Esophagus squamous epithelium (tissue), 5 donors: ENCODE results near the gene GAMT. TPM values are rescaled to one million over a fixed set of nuclear protein-coding genes. Genes with fewer than 3 reads are reported as not detected.

Experiments
- DNase-seq: peaks from one replicate; lab custom pipeline; 2025; lab: John Stamatoyannopoulos, UW
- H3K27ac ChIP-seq, 4 donors: fragments of 200-600 bp; sonication (generic); one replicate each; pipeline ENCODE4 v1.5.1; 2016 to 2019; ENCODE audit warnings: mild to moderate bottlenecking in 1 of 4
- H3K27me3 ChIP-seq, 4 donors: fragments of 200-600 bp; sonication (generic); 1 replicate in 3 of 4; 2 replicates in 1 of 4; pipeline versions ENCODE4 v1.5.1 to v1.6.0; 2017 to 2021; ENCODE audit warnings: antibody characterized with exemption in 1 of 4
- H3K36me3 ChIP-seq, 3 donors: fragments of 200-600 bp; sonication (generic); one replicate each; pipeline ENCODE4 v1.5.1; 2016 to 2019
- H3K4me1 ChIP-seq, 3 donors: fragments of 200-600 bp; sonication (generic); one replicate each; pipeline ENCODE4 v1.5.1; 2017 to 2019
- H3K4me3 ChIP-seq, 4 donors: fragments of 200-600 bp; sonication (generic); 1 replicate in 3 of 4; 2 replicates in 1 of 4; pipeline ENCODE4 v1.5.1; 2016 to 2019; ENCODE audit warnings: mild to moderate bottlenecking in 2 of 4, moderate library complexity in 1 of 4
- H3K9me3 ChIP-seq, 3 donors: fragments of 200-600 bp; sonication (generic); one replicate each; pipeline ENCODE4 v1.5.1; 2016 to 2019
- CTCF ChIP-seq, 6 experiments: fragments of 450-650 bp in 4 of 6; fragments of 200-600 bp in 2 of 6; sonication (generic) in 2 of 6; IDR thresholded peaks; one replicate each; pipeline ENCODE4 v1.5.1; 2016 to 2019; ENCODE audit warnings: antibody characterized with exemption in 6 of 6, mild to moderate bottlenecking in 4 of 6, moderate library complexity in 4 of 6
- POLR2A ChIP-seq, 4 donors: fragments of 450-650 bp; IDR thresholded peaks; one replicate each; pipeline ENCODE4 v1.6.1; 2017; ENCODE audit warnings: antibody characterized with exemption in 4 of 4, mild to moderate bottlenecking in 4 of 4, moderate library complexity in 3 of 4
- WGBS, 2 donors: methylation state at CpG; one replicate each; pipeline ENCODE4 v1.1.5; 2018; 5-methylcytosine and 5-hydroxymethylcytosine counted together
- intact Hi-C: fragments of 100-400 bp; cut with DNase I; formaldehyde crosslinking; loops from one replicate; pipeline ENCODE4 v1.15.0; 2022
- total RNA-seq, 4 donors: library from RNA; depleted of rRNA; stranded (reverse); fragments of >200 nt; gene quantifications; one replicate each; pipeline ENCODE4 v1.1.0, GENCODE V29; 2016
- donor health status: DM: yes; HTN: yes; CAD: no.

GAMT gene
- total RNA-seq, 4 donors from 2014 or later = 2.4 to 40.0 (median 13.1) TPM

GRCh38 chr19:1356508-1356865 is 44.9 kb downstream of the GAMT start:
- WGBS, 2 donors = 44 to 46% methylated on average over 3 of the region's 3 CpGs
- H3K27ac ChIP-seq = peak overlapping the region in 2 of 4 donors; percentile 85 to 96
- intact Hi-C loops = no loop called here
- peaks cover 14 to 47% (median 26%) of the 10 kb centered on the region in 3 donors for H3K4me1 ChIP-seq
- peaks cover 0 to 37% (median 0%) of the 10 kb centered on the region in 3 donors for H3K36me3 ChIP-seq
- no peak for DNase-seq
- H3K4me3 ChIP-seq = peak overlapping the region in 2 of 4 donors; percentile 75 to 77
- no peaks in the 10 kb centered on the region for H3K27me3 ChIP-seq
- no peak for TF ChIP-seq CTCF (IDR thresholded peaks at IDR 0.05)
- TF ChIP-seq POLR2A (IDR thresholded peaks at IDR 0.05) = no peak
- no peaks in the 10 kb centered on the region for H3K9me3 ChIP-seq

DNA sequence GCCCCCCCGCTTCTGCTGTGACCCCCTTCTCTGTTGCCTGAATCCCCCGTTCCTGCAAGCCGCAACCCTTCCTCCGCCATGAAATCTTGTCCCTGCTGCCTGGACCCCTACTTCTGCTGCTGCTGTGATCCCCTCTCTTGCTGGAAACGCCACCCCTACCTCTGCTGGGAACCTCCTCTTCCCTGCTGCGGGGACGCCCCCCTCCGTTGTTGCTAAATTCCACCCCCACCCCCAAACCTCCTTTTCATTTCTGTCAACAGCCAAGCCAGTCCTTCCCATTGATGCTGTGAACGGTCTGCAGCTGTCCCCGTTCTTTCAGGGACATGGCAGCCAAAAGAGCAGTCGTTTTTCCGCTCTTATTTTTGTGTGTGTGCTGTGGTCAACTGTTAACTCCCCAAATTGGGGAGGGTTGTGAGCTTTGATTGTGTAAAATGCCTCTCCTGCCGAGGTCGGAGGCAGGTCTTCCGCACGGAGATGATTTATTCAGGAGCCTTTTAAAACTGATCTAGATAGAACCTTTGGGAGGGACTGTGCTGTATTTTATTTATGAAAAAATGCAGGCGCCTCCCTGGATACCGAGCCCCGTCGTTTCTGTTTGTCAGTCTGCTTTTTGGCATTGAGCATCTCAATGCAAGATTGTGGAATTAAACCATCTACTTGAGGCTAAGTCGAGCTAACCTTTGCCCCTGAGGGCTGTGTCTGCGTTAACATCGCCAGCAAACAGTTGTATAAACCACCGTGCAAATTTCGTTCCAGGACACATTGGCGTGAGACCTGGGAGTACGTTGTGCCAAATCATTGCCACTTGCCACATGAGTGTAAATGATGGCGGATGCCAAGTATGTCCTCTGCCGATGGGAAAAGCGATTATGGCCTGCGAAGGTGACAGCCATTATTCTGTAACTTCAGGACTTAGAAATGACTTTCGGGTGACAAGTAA is 45.5 kb downstream of the GAMT start:
- Histone ChIP-seq H3K36me3 (peaks cover 0 to 36% (median 0%) of the 10 kb centered on the region in 3 donors), H3K4me3 (peak overlapping the region; percentile 75 to 94 (median 84)), H3K9me3 (no peaks in the 10 kb centered on the region), H3K27me3 (no peaks in the 10 kb centered on the region), H3K4me1 (peaks cover 8 to 41% (median 19%) of the 10 kb centered on the region in 3 donors), H3K27ac (peak overlapping the region; percentile 84 to 96 (median 90))
- intact Hi-C loops = no loop called here
- WGBS, 2 donors = 13 to 31% methylated on average over 23 to 28 of the region's 32 CpGs
- DNase-seq = no peak
- TF ChIP-seq CTCF (IDR thresholded peaks at IDR 0.05) (no peak), POLR2A (IDR thresholded peaks at IDR 0.05) (no peak)

GRCh38 chr19:1354970-1355567 is 46.3 kb downstream of the GAMT start:
- Histone ChIP-seq H3K36me3 (peaks cover 0 to 28% (median 0%) of the 10 kb centered on the region in 3 donors), H3K4me3 (peak overlapping the region; percentile 75 to 94 (median 84)), H3K27ac (peak overlapping the region; percentile 84 to 96 (median 90)), H3K4me1 (peaks cover 3 to 33% (median 14%) of the 10 kb centered on the region in 3 donors), H3K27me3 (no peaks in the 10 kb centered on the region), H3K9me3 (no peaks in the 10 kb centered on the region)
- TF ChIP-seq CTCF (IDR thresholded peaks at IDR 0.05) = no peak
- peak in 1 of 4 donors; percentile 3 for TF ChIP-seq POLR2A (IDR thresholded peaks at IDR 0.05)
- 0% methylated on average over 19 to 27 of the region's 61 CpGs for WGBS, 2 donors
- DNase-seq = no peak
- intact Hi-C loops = no loop called here

- 85 to 89% methylated on average over 6 to 7 of the region's 9 CpGs for WGBS, 2 donors
- TF ChIP-seq CTCF (IDR thresholded peaks at IDR 0.05) (no peak), POLR2A (IDR thresholded peaks at IDR 0.05) (no peak)
- intact Hi-C loops = no loop called here
Observed at GRCh38 chr19:1353144-1353543, 48.2 kb downstream of the GAMT start.

More at GRCh38 chr19:1353144-1353543, 48.2 kb downstream of the GAMT start:
- Histone ChIP-seq H3K36me3 (peaks cover 0 to 9% (median 0%) of the 10 kb centered on the region in 3 donors), H3K27ac (no peak overlapping the region), H3K4me1 (peaks cover 3 to 31% (median 14%) of the 10 kb centered on the region in 3 donors), H3K4me3 (no peak overlapping the region), H3K27me3 (no peaks in the 10 kb centered on the region), H3K9me3 (no peaks in the 10 kb centered on the region)
- no peak for DNase-seq
